GM10266 (cell line): ENCODE data around the gene PCDHGA5.
"Not testable (repeated sequence)": the region's sequence is repeated elsewhere in the genome, so short reads cannot be mapped to it uniquely, and the experiment has no call there.

ENCODE experiments used
- DNase-seq: peaks from one replicate; pipeline ENCODE4 v3.0.0; 2012; ENCODE audit errors: extremely low spot score
- TF ChIP-seq, protein P1 (sequence below): IDR thresholded peaks from 2 replicates; pipeline ENCODE4 v1.5.1; 2012; ENCODE audit warnings: mild to moderate bottlenecking, low read depth; ENCODE audit not compliant: control insufficient read depth, insufficient read depth; ENCODE audit errors: missing control alignments

Gene PCDHGA5

DNA sequence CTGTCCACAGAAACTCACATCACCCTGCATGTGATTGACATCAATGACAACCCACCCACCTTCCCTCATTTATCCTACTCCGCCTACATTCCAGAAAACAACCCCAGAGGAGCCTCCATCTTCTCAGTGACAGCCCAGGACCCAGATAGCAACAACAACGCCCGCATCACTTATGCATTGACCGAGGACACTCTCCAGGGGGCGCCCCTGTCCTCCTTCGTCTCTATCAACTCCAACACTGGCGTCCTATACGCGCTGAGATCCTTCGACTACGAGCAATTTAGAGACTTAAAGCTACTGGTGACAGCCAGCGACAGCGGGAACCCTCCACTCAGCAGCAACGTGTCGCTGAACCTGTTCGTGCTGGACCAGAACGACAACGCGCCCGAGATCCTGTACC is 18.6 kb upstream of the PCDHGA5 start:
- DNase-seq: no peak
- TF ChIP-seq, protein P1, sequence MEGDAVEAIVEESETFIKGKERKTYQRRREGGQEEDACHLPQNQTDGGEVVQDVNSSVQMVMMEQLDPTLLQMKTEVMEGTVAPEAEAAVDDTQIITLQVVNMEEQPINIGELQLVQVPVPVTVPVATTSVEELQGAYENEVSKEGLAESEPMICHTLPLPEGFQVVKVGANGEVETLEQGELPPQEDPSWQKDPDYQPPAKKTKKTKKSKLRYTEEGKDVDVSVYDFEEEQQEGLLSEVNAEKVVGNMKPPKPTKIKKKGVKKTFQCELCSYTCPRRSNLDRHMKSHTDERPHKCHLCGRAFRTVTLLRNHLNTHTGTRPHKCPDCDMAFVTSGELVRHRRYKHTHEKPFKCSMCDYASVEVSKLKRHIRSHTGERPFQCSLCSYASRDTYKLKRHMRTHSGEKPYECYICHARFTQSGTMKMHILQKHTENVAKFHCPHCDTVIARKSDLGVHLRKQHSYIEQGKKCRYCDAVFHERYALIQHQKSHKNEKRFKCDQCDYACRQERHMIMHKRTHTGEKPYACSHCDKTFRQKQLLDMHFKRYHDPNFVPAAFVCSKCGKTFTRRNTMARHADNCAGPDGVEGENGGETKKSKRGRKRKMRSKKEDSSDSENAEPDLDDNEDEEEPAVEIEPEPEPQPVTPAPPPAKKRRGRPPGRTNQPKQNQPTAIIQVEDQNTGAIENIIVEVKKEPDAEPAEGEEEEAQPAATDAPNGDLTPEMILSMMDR: no peak

DNA sequence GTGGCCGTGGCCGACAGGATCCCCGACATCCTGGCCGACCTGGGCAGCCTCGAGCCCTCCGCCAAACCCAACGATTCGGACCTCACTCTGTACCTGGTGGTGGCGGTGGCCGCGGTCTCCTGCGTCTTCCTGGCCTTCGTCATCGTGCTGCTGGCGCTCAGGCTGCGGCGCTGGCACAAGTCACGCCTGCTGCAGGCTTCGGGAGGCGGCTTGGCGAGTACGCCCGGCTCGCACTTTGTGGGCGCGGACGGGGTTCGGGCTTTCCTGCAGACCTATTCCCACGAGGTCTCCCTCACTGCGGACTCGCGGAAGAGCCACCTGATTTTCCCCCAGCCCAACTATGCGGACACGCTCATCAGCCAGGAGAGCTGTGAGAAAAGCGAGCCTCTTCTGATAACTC is 17.9 kb upstream of the PCDHGA5 start:
- DNase-seq: not testable (repeated sequence)

DNA sequence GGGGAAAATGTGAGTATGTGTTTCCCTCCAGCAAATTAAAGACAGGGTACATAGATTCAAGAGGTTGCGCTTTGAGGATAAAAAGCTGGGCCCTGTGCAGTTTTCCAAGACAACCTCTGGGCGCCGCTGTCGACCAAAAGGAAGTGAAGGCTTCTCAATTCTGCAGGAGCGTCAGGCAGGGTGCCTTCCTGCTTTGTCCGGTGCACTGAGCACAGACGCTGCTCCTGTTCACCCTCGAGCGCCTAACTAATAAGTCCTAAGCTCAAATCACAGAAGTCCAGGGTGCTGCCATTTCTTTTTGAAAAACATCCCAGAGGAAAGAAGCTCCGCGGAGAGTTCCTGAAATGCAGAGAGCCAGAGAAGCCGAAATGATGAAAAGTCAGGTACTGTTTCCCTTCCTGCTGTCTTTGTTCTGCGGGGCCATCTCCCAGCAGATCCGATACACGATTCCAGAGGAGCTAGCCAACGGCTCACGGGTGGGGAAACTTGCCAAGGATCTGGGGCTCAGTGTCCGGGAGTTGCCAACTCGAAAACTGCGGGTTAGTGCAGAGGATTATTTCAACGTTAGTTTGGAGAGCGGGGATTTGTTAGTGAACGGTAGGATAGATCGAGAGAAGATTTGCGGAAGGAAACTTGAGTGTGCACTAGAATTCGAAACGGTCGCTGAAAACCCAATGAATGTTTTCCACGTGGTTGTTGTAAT is 13.9 kb upstream of the PCDHGA5 start, which contains the start of gene PCDHGB1:
PCDHGB1 (plus strand) TSS at position 183 of the 703 bp plus-strand sequence; CDS start at position 345, 162 bp downstream.
- TF ChIP-seq, protein P1: peak; percentile 49
- peak; percentile 59 for DNase-seq

DNA sequence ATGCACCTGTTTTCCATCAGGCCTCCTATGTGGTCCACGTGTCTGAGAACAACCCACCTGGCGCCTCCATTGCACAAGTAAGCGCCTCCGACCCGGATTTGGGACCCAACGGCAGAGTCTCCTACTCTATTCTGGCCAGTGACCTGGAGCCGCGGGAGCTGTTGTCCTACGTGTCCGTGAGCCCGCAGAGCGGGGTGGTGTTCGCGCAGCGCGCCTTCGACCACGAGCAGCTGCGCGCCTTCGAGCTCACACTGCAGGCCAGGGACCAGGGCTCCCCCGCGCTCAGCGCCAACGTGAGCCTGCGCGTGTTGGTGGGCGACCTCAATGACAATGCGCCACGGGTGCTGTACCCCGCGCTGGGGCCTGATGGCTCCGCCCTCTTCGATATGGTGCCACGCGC is 12.4 kb upstream of the PCDHGA5 start:
- DNase-seq: no peak
- TF ChIP-seq, protein P1: no peak

DNA sequence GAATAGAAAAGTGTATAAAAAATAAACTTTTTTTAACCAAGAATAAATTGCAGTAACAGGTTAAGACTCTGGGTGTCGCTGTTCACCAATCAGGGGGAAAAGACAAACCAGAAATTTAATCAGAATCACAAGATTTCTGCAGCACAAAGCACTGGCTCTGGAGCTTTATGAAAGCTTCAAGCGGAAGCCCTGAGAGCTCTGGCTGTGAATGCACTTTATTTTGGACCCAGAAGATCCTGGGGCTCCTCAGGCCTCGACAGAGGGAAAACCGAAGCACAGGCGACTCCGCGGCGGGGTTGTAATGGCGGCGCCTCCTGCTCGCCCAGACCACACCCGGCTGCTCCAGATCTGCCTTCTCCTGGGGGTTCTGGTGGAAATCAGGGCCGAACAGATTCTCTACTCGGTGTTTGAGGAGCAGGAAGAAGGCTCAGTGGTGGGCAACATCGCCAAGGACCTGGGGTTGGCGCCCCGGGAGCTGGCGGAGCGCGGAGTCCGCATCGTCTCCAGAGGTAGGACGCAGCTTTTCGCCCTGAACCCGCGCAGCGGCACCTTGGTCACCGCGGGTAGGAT is 9.0 kb upstream of the PCDHGA5 start, which contains the start of gene PCDHGA4:
PCDHGA4 (plus strand) TSS at position 122 of the 570 bp plus-strand sequence; CDS start at position 209, 87 bp downstream.
- no peak for DNase-seq
- TF ChIP-seq, protein P1: peak; percentile 7

- TF ChIP-seq, protein P1: no peak
- DNase-seq: no peak
Observed at GRCh38 chr5:141355641-141356040, 8.3 kb upstream of the PCDHGA5 start.

GRCh38 chr5:141356133-141356532 is 7.8 kb upstream of the PCDHGA5 start:
- TF ChIP-seq, protein P1: no peak

More at GRCh38 chr5:141356133-141356532, 7.8 kb upstream of the PCDHGA5 start:
- DNase-seq: no peak
